ENCODE data around the gene ERC1.

ERC1 gene

DNA sequence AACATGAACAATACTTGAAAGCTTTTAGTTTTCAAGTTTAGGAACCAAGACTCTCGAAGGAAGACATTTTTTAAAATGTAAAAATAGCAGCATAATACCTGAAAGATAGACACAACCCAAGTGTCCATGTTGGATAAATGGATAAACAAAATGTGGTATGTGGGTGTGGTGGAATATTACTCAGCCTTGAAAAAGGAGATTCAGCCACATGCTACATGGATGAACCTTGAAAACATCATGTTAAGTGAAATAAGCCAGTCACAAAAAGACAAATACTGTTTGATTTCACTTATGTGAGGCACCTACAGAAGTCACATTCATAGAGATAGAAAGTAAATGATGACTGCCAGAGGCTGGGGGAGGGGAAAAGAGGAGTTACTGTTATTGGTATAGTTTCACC, 374.7 kb downstream of the ERC1 start:
- DNase-seq = no peak

DNA sequence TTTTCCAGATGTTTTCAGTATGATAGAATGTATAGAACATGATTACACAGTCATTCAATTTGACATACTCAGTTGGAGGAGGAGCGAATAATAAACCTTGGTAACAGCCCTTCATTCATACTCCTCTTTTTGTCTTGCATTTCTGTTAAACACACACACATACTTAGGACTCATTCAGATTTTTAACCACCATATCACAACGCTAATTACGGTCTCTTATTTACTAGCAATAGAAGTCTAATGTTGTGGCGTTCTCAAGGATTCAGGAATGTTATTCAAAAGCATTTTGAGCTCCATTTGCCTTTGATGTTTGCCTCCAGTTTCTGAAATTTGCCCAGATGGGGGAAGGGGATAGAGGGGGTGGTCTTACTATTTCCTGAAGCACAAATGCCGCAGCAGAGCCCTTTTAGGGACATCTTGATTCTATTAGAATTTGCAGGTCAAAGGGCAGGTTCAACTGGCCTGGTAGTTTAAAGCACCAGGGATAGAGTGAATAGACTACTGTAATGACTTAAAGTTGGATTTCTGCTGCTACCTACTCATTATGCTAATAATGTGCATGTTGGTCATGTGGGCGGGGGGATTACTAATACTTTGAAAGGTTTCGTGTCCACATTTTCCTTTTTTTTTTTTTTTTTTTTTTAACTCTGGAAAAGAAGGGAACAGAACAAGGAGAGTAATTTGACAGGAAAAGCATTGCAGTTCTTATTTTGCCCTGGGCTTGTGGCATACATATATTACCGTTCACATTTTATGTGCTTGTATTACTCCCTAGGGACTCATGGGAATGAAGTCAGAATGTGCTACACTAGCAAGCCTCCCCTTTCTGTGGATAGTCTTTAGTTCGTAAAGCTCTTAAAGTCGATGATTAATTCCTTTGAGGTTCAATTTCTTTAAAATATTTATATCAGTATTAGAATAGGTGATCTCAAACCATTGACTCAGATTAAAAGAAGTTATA, 376.6 kb downstream of the ERC1 start:
- DNase-seq = no peak

DNA sequence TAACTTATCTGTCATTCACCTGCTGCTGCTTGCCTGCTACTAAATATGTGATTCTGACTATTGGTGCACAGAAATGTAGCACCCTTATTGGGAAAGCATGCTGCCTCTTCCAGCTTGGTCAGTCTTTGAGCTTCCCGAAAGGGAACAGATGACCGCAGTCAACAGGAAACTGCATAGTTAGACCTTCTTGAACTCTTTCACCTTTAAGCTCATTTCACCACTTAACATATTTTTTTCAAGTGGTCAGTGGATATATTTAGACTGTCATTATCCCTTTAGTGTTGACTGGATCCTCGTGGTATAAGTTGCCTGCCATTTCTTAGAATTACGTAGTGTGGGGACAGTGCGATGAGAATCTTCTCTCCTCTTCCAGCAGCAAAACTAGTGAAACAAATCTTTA, 378.4 kb downstream of the ERC1 start:
- DNase-seq = no peak

- no peak for DNase-seq
Observed at GRCh38 chr12:1369938-1370500, 379.0 kb downstream of the ERC1 start.

DNA sequence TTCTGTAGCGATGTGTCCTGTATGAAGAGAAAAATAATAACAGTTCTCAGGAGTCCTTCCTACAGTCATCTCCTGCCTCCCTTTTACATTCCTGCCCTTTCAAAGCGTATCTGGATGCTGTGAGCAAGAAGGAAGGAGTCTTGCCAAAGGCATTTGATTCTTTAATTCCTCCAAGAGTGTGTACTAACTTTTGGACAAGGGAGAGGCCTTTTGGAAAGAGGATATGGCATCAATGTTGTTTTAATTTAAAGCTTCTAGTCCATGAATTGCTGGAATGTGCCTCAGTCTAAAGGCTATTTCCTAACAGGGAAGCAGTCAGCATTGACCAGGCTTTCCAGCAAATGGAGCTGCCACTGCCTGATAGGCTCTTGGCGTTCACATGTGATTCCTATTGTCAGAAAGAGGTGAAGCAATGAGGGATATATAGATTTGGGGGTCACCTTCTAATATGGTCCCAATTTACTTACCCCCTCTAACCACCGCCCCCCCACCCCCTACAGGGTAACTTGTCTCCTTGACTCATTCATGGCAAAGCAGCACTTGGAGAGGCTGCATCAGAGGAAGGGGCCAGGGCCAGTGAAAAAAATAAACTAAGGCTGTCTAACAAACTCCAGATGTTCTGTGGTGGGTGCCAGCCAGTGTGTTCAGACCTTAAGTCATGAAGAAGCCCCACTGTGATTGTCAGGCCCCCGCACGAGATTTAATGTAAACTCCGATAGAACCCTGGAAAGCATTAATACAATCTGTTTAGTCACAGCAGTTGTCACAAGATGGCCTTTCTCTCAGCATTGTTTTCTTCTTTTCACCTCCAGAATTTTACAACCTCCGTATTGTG, 383.1 kb downstream of the ERC1 start:
- no peak for DNase-seq

DNA sequence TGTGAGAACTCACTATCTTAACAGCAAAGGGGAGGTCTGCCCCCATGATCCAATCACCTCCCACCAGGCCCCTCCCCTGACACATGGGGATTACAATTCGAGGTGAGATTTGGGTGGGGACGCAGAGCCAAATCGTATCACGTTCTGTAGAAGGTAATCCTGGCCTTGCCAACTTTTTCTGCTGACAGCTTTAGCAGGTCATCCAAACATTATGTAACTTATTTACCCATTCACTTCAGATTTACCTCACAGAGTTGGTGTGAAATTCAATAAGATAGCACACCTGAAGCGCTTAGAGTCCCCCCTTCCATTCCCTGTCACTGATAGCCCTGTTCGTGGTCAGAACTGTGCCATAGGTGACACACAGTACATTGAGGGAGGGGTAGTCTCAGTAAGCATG, 384.3 kb downstream of the ERC1 start:
- no peak for DNase-seq

DNA sequence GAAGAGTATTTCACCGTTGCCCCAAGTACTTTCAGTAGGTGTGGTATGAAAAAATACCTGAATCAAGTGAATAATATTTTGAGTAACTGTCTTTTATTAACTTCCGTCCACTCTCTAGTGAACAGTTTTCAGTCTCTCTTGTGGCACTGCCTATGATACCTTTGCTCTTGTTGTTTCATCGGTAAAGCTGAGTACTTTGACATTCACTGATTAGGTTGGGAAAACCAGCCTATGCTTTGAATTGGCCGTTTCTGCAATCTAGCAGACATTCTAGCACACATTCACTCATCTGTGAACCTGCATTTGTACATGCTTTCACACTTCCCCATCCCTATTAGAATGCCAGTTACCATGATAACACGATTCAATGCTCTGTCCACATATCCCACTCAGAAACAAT, 386.1 kb downstream of the ERC1 start:
- no peak for DNase-seq

GRCh38 chr12:1377681-1378080, 386.7 kb downstream of the ERC1 start:
- DNase-seq = no peak

GRCh38 chr12:1380171-1380851, 389.3 kb downstream of the ERC1 start:
- DNase-seq = no peak

- no peak for DNase-seq
Observed at GRCh38 chr12:1382151-1382550, 391.1 kb downstream of the ERC1 start.

GRCh38 chr12:1382826-1383225, 391.8 kb downstream of the ERC1 start:
- DNase-seq = no peak

DNA sequence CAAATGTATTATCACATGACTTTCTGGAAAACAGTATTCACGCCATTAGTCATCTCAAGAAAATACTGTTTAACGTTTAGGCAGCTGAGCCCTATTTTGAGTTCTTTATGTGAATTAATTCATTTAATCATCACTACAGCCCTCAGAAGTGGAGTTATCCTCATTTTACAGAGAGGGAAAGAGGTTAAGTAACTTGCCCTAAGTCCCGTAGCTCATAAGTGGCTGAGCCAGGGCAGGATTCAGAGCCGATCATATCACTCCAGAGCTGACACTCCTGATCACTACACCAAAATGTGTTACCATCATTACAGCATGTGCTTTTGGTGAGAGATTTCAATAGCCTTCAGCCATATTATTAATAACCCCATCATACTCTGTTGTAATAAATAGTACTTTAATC, 392.7 kb downstream of the ERC1 start:
- no peak for DNase-seq

GRCh38 chr12:1384910-1385309, 393.9 kb downstream of the ERC1 start:
- no peak for DNase-seq

GRCh38 chr12:1391722-1392121, 400.7 kb downstream of the ERC1 start:
- no peak for DNase-seq

GRCh38 chr12:1395421-1395955, 404.5 kb downstream of the ERC1 start:
- DNase-seq = no peak

- no peak for DNase-seq
Observed at GRCh38 chr12:1398673-1399072, 407.6 kb downstream of the ERC1 start.

DNA sequence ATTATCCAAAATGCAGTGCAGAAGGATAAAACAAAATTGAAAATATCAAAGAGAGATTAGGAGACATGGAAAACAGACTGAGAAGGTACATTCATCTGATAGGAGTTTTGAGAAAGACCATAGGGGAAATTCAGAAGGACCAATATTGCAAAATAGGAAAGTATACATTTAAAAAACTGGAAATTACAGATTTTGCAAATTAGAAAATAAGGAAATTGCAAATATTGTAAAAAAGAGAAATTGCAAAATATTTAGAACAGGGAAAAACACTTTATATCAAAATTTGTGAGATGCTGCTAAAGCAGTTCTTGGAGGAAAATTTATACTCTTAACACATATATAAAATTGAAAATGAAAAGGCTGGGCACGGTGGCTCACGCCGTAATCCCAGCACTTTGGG, 410.9 kb downstream of the ERC1 start:
- DNase-seq = no peak

- DNase-seq = no peak
Observed at GRCh38 chr12:1403417-1403816, 412.4 kb downstream of the ERC1 start.

DNA sequence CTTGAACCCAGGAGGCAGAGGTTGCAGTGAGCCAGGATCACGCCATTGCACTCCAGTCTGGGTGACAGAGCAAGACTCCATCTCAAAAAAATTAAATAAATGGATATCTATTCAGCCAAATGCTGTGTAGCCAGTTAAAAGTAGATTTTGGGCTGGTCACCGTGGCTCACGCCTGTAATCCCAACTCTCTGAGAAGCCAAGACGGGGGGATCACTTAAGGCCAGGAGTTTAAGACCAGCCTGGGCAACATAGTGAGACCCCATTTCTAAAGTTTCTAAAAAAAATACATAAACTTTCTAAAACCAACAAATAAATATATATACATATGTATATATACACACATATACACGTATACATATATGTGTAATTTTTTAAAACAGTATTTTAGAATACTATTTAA, 414.6 kb downstream of the ERC1 start:
- no peak for DNase-seq

- no peak for DNase-seq
Observed at GRCh38 chr12:1410794-1411193, 419.8 kb downstream of the ERC1 start.

GRCh38 chr12:1413930-1414329, 422.9 kb downstream of the ERC1 start:
- no peak for DNase-seq

- DNase-seq = no peak
Observed at GRCh38 chr12:1418144-1418543, 427.1 kb downstream of the ERC1 start.

GRCh38 chr12:1419849-1420371, 428.9 kb downstream of the ERC1 start:
- DNase-seq = no peak
